HG02610 (cell line): Measurements from ENCODE around the gene KCNK18.
"Not testable (repeated sequence)": the region's sequence is repeated elsewhere in the genome, so short reads cannot be mapped to it uniquely, and the experiment has no call there.

Experiments
- ATAC-seq: cut with Tn5 transposase; IDR thresholded peaks from one replicate; pipeline ENCODE4 v1.9.1; 2021; ENCODE audit warnings: mild to moderate bottlenecking, moderate library complexity; ENCODE audit not compliant: unreplicated experiment

The KCNK18 gene

GRCh38 chr10:117169480-117169879 is 27.8 kb upstream of the KCNK18 start:
- no peak for ATAC-seq

- no peak for ATAC-seq
Observed at GRCh38 chr10:117170244-117170643, 27.0 kb upstream of the KCNK18 start.

GRCh38 chr10:117174439-117175214 is 22.7 kb upstream of the KCNK18 start:
- peak; percentile 88 for ATAC-seq

- peak; percentile 25 for ATAC-seq
Observed at GRCh38 chr10:117175215-117175900, 21.9 kb upstream of the KCNK18 start.

- ATAC-seq = peak; percentile 41
Observed at GRCh38 chr10:117175901-117176534, 21.3 kb upstream of the KCNK18 start.

GRCh38 chr10:117178190-117178589 is 19.1 kb upstream of the KCNK18 start:
- ATAC-seq = no peak

DNA sequence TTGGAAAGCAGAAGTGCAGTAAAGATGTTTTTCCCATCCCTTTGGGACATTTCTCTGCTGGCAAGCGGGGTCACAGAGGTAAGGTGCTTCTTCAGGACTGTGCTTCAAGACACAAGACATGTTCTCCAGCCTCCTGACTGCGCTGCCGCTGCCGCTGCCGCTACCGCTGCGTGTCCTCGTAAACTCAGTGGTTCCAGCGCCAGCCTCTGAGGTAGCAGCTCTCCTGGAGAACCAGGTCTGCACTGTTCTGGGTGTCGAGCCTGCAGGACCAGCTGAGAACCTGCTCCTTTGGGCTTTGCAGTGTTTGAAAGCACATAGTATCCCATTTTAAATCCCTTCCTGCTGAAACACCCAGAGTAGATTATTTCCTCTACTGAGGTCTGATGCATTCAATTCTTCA is 13.0 kb upstream of the KCNK18 start:
- ATAC-seq = no peak

GRCh38 chr10:117184821-117185220 is 12.5 kb upstream of the KCNK18 start:
- ATAC-seq = no peak

- not testable (repeated sequence) for ATAC-seq
Observed at GRCh38 chr10:117185817-117186216, 11.5 kb upstream of the KCNK18 start.

DNA sequence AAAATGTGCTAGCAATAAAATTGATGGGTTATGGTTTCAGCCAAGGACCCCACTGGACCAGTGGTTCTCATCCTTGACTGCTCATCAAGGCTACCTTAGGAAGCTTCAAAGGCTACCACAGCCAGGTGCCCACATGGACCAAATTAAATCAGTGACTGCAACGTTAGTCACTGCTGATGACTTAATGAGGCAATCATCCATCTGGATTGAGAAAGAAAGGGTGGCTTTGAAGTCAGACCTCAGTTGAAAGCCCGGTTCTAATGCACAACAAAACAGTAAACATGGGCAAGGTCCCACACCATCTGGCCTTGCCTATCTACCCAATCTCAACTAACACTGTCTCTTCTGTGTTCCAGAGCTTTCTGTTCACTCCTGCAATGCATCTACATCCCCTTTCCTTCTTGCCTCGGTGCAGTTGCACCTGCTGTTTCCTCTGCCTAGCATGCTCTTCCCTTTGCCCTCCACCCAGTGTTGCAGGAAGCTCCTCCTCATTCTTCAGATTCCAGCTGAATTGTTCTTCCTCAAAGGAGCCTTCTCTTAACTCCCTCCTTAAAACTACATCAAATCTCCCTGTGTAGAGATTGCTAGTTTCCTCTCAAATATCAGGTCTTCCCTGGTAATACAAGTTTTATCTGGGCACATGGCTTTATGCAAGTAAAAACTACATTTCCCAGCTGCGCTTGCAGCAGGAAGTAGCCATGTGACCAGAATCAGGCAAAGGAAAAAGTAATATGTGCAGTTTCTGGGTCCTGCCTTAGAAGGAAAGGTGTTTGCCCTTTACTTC is 10.3 kb upstream of the KCNK18 start:
- no peak for ATAC-seq

GRCh38 chr10:117188371-117188770 is 8.9 kb upstream of the KCNK18 start:
- ATAC-seq = no peak

GRCh38 chr10:117189557-117189956 is 7.7 kb upstream of the KCNK18 start:
- ATAC-seq = no peak

DNA sequence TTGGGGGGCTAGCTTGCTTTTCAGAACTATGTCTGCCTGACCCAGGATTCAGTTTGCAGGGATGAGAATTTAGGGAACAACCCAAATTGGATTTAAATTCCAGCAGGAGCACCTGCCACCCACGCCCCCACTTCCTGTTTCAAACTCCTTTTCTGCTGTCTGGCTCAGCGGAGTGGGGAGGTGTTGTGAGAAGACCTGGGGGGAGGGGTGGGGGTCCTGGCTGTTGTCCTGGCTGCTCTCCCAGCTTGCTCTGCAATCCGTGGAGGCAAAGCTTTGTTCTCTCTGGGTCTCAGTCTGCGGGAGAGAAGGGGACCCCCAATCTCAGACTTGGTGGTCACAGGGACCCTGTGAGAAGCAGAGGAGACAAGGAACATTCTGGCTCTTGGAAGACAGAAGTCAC is 799 bp downstream of the KCNK18 start:
- no peak for ATAC-seq

GRCh38 chr10:117201826-117202225 is 4.5 kb downstream of the KCNK18 start:
- ATAC-seq = no peak

DNA sequence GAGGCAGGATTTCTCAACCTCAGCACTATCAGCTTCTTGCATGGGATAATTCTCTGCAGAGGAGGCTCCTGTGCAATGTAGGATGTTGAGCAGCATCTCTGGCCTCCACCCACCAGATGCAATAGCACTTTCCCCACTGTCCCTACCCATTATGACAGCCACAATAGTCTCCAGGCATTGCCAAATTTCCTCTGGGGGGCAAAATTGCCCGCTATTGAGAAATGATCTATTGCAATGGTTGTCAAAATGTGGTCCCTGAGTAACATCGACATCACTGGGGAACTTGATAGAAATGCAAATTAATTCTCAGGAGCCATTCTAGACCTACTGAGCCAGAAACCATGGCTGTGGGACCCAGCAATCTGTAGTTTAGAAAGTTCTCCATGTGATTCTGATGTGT is 7.0 kb downstream of the KCNK18 start:
- ATAC-seq = no peak

DNA sequence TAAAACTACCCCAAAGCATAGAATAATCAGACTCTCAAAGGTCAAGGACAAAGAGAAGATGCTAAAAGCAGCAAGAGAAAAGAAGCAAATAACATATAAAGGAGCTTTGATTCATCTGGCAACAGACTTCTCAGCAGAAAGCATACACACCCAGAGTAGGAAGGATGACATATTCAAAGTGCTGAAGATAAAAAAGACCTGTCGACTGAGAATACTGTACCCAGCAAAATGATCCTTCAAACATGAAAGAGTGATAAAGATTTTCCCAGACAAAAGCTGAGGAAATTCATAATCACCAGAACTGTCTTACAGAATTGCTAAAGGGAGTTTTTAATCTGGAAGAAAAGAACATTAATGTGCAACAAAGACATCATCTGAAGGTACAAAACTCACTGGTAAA is 14.9 kb downstream of the KCNK18 start:
- ATAC-seq = no peak

GRCh38 chr10:117214401-117214800 is 17.1 kb downstream of the KCNK18 start:
- ATAC-seq = no peak

DNA sequence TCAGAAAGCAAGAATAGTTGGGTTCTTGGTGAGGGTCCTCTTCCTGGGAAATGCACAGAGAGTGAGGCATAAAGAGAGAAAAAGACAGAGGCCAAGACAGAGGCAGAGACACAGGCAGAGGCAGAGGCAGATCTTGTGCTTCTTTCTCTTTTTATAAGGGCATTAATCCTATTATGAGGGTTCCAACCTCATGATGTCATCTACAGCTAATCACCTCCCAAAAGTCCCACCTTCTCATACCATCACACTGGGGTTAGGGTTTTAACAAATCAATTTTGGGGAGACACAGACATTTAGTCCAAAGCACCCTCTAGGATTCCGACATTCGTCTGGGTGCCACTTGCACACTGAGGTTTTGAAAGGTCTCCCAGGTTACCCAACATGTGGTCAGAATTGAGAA is 17.8 kb downstream of the KCNK18 start:
- no peak for ATAC-seq

DNA sequence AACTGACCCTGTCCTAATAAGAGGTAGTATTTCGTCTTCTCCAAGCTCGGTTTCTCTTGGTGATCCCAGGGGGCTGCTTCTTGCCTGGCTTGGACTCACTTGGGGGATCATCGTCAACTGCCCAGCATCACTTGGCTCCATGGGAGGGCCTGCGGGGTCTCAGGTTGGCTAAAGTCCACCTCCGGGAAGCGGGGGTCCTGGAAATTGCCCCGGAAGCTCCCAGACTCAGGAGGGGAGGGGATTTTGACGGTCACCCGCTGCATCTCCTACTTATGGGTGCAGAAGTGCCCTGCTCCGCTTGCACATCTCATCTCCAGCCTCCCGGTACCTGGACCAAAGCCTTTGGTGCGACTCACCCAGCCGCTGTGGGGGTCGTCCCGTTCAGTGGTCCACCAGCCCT is 18.7 kb downstream of the KCNK18 start:
- no peak for ATAC-seq

GRCh38 chr10:117216611-117217195 is 19.4 kb downstream of the KCNK18 start:
- ATAC-seq = peak; percentile 85
